WERI-Rb-1 (cell line): ENCODE measurements around the gene ATP6V0A1.
"Not testable (repeated sequence)": the region's sequence is repeated elsewhere in the genome, so short reads cannot be mapped to it uniquely, and the experiment has no call there.

Experiments
- DNase-seq: peaks from one replicate; pipeline ENCODE4 v3.0.0-alpha.2; 2020
- H3K27ac ChIP-seq: fragments of 250-450 bp; sonication (Bioruptor Pico); 2 replicates; pipeline ENCODE4 v1.5.1; 2020; ENCODE audit warnings: mild to moderate bottlenecking, moderate library complexity
- H3K27me3 ChIP-seq: fragments of 250-450 bp; sonication (Bioruptor Pico); 2 replicates; pipeline ENCODE4 v1.5.1; 2021; ENCODE audit warnings: mild to moderate bottlenecking, low read depth, moderate library complexity; ENCODE audit not compliant: insufficient read depth, severe bottlenecking
- H3K36me3 ChIP-seq: fragments of 250-450 bp; sonication (Bioruptor Pico); 2 replicates; pipeline ENCODE4 v1.5.1; 2020; ENCODE audit warnings: mild to moderate bottlenecking, moderate library complexity
- H3K4me3 ChIP-seq: 2 replicates; pipeline ENCODE4 v1.5.1; 2011; ENCODE audit warnings: low read depth, mild to moderate bottlenecking, control low read depth, low read length
- H3K9me3 ChIP-seq: fragments of 250-450 bp; sonication (Bioruptor Pico); 2 replicates; pipeline ENCODE4 v1.5.1; 2021; ENCODE audit warnings: mild to moderate bottlenecking, moderate library complexity; ENCODE audit not compliant: severe bottlenecking
- TF ChIP-seq, protein P1 (sequence below): IDR thresholded peaks from 2 replicates; pipeline ENCODE4 v1.5.1; 2011; ENCODE audit warnings: low read depth, mild to moderate bottlenecking, control low read depth, inconsistent platforms, low read length

Gene ATP6V0A1

DNA sequence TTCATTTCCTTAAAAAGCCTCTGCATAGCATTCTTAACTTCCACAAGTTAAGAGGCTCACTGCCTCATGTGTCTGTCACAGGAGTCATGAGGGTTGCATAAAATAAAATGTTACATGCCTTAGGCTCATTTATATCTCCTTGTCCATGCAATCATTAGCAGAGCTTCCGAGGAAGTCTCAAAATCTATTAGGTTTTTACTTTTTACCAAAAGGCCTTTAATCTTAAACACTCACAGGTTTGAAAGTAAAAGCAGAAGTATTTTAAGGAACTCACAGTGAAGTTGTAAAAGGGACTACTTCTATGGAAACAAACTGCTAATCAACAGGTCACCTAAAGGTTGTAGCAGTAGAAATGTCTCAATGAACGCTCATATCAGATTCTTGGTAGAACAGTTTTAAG lies 5.2 kb upstream of the ATP6V0A1 start:
- H3K4me3 ChIP-seq, result no peak overlapping the region
- no peak overlapping the region; the same call in 1 of the 2 replicates for H3K27ac ChIP-seq
- no peaks in the 10 kb centered on the region for H3K27me3 ChIP-seq
- H3K36me3 ChIP-seq, result no peaks in the 10 kb centered on the region
- no peak for DNase-seq
- H3K9me3 ChIP-seq, result peaks cover 8% of the 10 kb centered on the region
- TF ChIP-seq, protein P1, sequence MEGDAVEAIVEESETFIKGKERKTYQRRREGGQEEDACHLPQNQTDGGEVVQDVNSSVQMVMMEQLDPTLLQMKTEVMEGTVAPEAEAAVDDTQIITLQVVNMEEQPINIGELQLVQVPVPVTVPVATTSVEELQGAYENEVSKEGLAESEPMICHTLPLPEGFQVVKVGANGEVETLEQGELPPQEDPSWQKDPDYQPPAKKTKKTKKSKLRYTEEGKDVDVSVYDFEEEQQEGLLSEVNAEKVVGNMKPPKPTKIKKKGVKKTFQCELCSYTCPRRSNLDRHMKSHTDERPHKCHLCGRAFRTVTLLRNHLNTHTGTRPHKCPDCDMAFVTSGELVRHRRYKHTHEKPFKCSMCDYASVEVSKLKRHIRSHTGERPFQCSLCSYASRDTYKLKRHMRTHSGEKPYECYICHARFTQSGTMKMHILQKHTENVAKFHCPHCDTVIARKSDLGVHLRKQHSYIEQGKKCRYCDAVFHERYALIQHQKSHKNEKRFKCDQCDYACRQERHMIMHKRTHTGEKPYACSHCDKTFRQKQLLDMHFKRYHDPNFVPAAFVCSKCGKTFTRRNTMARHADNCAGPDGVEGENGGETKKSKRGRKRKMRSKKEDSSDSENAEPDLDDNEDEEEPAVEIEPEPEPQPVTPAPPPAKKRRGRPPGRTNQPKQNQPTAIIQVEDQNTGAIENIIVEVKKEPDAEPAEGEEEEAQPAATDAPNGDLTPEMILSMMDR, result no peak

DNA sequence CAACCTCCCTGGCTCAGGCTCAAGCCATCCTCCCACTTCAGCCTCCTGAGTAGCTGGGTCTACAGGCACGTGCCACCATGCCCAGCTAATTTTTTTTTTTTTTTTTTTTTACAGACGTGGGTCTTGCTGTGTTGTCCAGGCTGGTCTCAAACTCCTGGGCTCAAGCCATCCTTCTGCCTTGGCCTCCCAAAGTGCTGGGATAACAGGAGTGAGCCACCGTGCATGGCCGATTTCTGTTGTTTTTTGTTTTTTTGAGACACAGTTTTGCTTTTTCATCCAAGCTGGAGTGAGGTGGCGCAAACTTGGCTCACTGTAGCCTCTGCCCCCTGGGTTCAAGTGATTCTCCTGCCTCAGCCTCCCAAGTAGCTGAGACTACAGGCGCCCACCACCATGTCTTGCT lies 3.7 kb upstream of the ATP6V0A1 start:
- not testable (repeated sequence) for H3K9me3 ChIP-seq, H3K27ac ChIP-seq, H3K4me3 ChIP-seq, H3K27me3 ChIP-seq, DNase-seq, H3K36me3 ChIP-seq

- no peaks in the 10 kb centered on the region for H3K27me3 ChIP-seq
- TF ChIP-seq, protein P1, result no peak
- DNase-seq, result no peak
These were observed 2.2 kb upstream of the ATP6V0A1 start for GRCh38 chr17:42456223-42457106.

GRCh38 chr17:42457107-42457792 lies 1.4 kb upstream of the ATP6V0A1 start:
- no peak overlapping the region; the same call in 1 of the 2 replicates for H3K27ac ChIP-seq
- peaks cover 18% of the 10 kb centered on the region for H3K36me3 ChIP-seq

More at GRCh38 chr17:42456223-42457106, 2.2 kb upstream of the ATP6V0A1 start:
- no peak overlapping the region for H3K4me3 ChIP-seq
- H3K36me3 ChIP-seq, result peaks cover 10% of the 10 kb centered on the region
- H3K27ac ChIP-seq, result no peak overlapping the region
- no peaks in the 10 kb centered on the region for H3K9me3 ChIP-seq

DNA sequence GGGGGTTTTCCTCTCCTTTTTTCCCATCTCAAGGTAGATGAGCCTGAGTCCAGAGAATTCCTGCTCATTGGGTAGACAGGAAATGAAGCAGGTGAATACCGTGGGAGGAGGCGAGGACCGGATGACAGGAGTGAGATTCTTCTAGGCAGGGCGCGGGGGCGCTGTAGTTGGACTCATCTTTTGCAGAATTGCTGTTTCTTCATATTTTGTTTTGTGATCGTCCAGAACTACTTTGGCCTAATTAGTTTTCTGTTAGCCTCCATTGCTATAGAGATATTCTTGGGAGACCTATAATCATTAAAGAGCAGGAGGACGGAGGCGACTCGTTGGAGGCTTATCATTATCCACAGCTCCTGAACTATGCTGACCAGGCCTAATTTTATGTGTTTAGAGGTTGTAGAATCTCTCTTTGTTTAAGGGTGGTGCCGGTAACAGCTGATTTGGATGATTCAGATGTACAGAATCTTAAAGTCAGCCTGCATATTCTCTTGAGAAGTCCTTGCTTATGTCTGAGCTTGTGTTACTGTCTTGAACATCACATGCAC lies 650 bp downstream of the ATP6V0A1 start:
- TF ChIP-seq, protein P1, result peak; percentile 74
- H3K27ac ChIP-seq, result peak overlapping the region; percentile 80
- peak; percentile 80 for DNase-seq
- peaks cover 36% of the 10 kb centered on the region for H3K36me3 ChIP-seq
- H3K9me3 ChIP-seq, result no peaks in the 10 kb centered on the region
- H3K27me3 ChIP-seq, result no peaks in the 10 kb centered on the region
- peak overlapping the region; percentile 60 for H3K4me3 ChIP-seq

More at GRCh38 chr17:42457107-42457792, 1.4 kb upstream of the ATP6V0A1 start:
- Histone ChIP-seq H3K4me3 (no peak overlapping the region), H3K27me3 (no peaks in the 10 kb centered on the region), H3K9me3 (no peaks in the 10 kb centered on the region)
- no peak for DNase-seq
- TF ChIP-seq, protein P1, result no peak

DNA sequence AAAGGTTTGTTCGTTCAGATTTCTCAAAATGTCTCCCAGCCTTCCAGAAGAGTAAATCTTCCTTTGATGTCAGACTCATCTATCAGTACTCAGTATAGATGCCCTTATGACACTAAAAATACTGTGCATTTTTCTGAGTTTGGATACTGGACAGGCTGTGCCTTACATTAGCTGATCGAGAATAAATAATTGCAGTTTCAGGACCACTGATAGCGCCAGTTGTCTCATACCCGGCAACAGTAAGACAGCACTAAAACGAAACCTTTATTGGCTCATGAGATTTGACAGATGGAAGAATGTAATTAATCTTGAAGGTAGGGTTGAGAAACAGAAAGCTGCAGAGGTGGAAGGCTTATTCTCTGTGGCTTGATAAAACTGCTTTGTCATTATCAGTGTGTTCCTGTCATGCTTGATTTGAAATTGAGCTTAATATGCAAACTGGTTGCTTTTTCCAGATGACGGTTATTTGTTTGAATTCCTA lies 1.2 kb downstream of the ATP6V0A1 start:
- H3K4me3 ChIP-seq, result peak overlapping the region; percentile 60
- H3K9me3 ChIP-seq, result no peaks in the 10 kb centered on the region
- H3K36me3 ChIP-seq, result peaks cover 41% of the 10 kb centered on the region
- TF ChIP-seq, protein P1, result no peak
- H3K27ac ChIP-seq, result peak overlapping the region; percentile 80
- no peaks in the 10 kb centered on the region for H3K27me3 ChIP-seq
- DNase-seq, result no peak
